22Rv1 (cell line): Measurements from ENCODE around the gene NOBOX.

ENCODE experiments used
- CTCF ChIP-seq: fragments of 450-650 bp; IDR thresholded peaks from 2 replicates; pipeline ENCODE4 v1.5.1; 2017; ENCODE audit warnings: mild to moderate bottlenecking
- ZFX ChIP-seq: fragments of 450-650 bp; IDR thresholded peaks from 2 replicates; pipeline ENCODE4 v1.6.1; 2017; ENCODE audit warnings: antibody characterized with exemption, borderline replicate concordance

DNA sequence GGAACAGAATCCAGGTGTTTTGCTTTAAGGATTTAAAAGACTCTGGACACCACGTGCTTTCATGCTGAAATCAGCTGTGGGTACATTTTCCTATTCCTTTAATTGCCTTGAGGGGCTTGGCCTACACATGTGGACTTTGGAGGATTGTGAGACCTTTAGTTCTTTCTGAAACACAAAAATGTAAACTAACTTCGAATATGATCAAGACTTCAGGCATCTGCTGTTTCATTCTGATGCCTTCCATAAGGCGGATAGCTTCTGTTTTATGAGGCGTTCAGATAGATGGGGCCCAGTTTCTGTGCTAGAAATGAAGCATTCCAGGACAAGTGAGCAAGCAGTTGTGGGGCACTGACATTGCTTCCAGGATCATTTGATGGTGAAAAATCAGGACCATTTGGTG, 1.5 kb upstream of the NOBOX start:
- TF ChIP-seq CTCF (no peak), ZFX (no peak)
